ENCODE results near the gene XXYLT1. TPM values are rescaled to one million over a fixed set of nuclear protein-coding genes. Genes with fewer than 3 reads are reported as not detected.

XXYLT1 gene
- total RNA-seq, 1 donor from 2014 or later = 41.1 TPM

DNA sequence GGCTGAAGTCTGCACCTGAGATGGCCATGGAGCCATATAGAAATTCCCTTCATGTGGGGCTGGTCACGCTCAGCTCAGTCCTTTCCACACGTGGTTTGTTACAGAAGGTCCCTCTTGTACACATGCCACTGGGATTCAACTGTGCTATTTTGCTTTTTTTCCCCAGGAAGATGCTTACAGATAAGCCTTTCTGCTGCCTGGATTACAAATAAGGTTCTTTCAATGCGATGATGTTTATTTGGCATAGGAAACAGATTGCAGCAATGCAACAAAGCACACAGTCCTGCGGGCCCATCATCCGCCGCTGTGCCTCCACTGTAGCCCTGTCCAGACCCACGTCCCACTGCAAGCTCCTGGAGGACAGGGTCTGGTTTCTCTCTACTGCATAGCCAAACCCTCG lies 124.8 kb downstream of the XXYLT1 start:
- Mint-ChIP-seq H3K4me3 (no peak overlapping the region), H3K27ac (ENCODE audit: unreplicated experiment) (no peak overlapping the region), H3K9me3 (peaks cover 3% of the 10 kb centered on the region), H3K36me3 (ENCODE audit: low read depth) (peaks cover 15% of the 10 kb centered on the region), H3K27me3 (ENCODE audit: low read depth) (no peaks in the 10 kb centered on the region), H3K4me1 (peaks cover 24% of the 10 kb centered on the region)
- no peak for DNase-seq (ENCODE audit: low read depth, low spot score)
- TF ChIP-seq, protein P1, sequence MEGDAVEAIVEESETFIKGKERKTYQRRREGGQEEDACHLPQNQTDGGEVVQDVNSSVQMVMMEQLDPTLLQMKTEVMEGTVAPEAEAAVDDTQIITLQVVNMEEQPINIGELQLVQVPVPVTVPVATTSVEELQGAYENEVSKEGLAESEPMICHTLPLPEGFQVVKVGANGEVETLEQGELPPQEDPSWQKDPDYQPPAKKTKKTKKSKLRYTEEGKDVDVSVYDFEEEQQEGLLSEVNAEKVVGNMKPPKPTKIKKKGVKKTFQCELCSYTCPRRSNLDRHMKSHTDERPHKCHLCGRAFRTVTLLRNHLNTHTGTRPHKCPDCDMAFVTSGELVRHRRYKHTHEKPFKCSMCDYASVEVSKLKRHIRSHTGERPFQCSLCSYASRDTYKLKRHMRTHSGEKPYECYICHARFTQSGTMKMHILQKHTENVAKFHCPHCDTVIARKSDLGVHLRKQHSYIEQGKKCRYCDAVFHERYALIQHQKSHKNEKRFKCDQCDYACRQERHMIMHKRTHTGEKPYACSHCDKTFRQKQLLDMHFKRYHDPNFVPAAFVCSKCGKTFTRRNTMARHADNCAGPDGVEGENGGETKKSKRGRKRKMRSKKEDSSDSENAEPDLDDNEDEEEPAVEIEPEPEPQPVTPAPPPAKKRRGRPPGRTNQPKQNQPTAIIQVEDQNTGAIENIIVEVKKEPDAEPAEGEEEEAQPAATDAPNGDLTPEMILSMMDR (conservative IDR thresholded peaks at IDR 0.05) = no peak

DNA sequence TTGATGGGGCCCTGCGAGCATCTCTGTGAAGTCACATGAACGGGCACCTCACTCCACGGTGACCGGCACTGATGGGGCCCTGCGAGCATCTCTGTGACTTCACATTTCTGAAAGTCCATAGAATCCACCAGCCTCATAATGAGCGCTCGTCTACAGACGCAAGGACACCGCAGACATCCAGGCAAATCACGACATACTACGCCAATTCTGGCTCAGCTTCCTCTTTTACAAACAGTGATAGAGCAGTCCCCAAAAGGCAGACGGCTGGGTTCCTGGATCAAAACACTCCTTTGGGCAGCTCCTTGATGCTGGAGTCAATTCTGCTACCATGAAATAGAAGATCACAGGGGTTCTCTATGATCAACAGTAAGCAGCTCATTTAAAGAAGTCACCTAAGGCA lies 125.4 kb downstream of the XXYLT1 start:
- peaks cover 21% of the 10 kb centered on the region for H3K36me3 Mint-ChIP-seq (ENCODE audit: low read depth)
- no peaks in the 10 kb centered on the region for H3K27me3 Mint-ChIP-seq (ENCODE audit: low read depth)
- H3K9me3 Mint-ChIP-seq = peaks cover 7% of the 10 kb centered on the region
- TF ChIP-seq, protein P1 (conservative IDR thresholded peaks at IDR 0.05) = no peak
- H3K4me3 Mint-ChIP-seq = no peak overlapping the region
- DNase-seq (ENCODE audit: low read depth, low spot score) = no peak
- H3K4me1 Mint-ChIP-seq = peaks cover 18% of the 10 kb centered on the region
- H3K27ac Mint-ChIP-seq (ENCODE audit: unreplicated experiment) = no peak overlapping the region

DNA sequence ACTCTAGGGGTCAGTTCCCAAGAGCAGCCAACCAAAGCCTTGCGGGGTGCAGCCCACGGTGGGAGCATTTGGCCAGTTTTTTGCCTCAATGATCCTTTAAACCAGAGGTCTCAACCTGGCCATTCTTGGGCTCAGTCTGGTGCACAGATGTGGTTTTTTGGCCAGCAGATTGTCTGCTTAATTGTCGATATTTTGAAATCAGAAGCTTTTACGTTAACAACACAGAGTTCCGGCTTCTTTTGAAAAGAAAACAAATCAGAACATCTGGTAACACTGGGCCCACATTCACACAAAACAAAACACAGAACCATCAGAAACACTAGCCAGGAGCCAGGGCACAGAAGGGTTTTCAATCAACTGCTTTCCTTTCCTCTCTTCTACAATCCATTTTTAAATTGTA lies 127.7 kb downstream of the XXYLT1 start:
- TF ChIP-seq, protein P1 (conservative IDR thresholded peaks at IDR 0.05) = no peak
- no peaks in the 10 kb centered on the region for H3K27me3 Mint-ChIP-seq (ENCODE audit: low read depth)
- H3K9me3 Mint-ChIP-seq = peaks cover 9% of the 10 kb centered on the region

GRCh38 chr3:195142519-195142918 lies 128.4 kb downstream of the XXYLT1 start:
- DNase-seq (ENCODE audit: low read depth, low spot score) = no peak
- Mint-ChIP-seq H3K9me3 (peaks cover 9% of the 10 kb centered on the region), H3K27me3 (ENCODE audit: low read depth) (no peaks in the 10 kb centered on the region), H3K27ac (ENCODE audit: unreplicated experiment) (no peak overlapping the region), H3K4me1 (no peaks in the 10 kb centered on the region), H3K4me3 (no peak overlapping the region), H3K36me3 (ENCODE audit: low read depth) (peaks cover 26% of the 10 kb centered on the region)
- TF ChIP-seq, protein P1 (conservative IDR thresholded peaks at IDR 0.05) = no peak

More for the DNA sequence above, 127.7 kb downstream of the XXYLT1 start:
- H3K4me3 Mint-ChIP-seq = no peak overlapping the region
- DNase-seq (ENCODE audit: low read depth, low spot score) = no peak
- H3K27ac Mint-ChIP-seq (ENCODE audit: unreplicated experiment) = no peak overlapping the region
- peaks cover 26% of the 10 kb centered on the region for H3K36me3 Mint-ChIP-seq (ENCODE audit: low read depth)
- H3K4me1 Mint-ChIP-seq = peaks cover 2% of the 10 kb centered on the region

DNA sequence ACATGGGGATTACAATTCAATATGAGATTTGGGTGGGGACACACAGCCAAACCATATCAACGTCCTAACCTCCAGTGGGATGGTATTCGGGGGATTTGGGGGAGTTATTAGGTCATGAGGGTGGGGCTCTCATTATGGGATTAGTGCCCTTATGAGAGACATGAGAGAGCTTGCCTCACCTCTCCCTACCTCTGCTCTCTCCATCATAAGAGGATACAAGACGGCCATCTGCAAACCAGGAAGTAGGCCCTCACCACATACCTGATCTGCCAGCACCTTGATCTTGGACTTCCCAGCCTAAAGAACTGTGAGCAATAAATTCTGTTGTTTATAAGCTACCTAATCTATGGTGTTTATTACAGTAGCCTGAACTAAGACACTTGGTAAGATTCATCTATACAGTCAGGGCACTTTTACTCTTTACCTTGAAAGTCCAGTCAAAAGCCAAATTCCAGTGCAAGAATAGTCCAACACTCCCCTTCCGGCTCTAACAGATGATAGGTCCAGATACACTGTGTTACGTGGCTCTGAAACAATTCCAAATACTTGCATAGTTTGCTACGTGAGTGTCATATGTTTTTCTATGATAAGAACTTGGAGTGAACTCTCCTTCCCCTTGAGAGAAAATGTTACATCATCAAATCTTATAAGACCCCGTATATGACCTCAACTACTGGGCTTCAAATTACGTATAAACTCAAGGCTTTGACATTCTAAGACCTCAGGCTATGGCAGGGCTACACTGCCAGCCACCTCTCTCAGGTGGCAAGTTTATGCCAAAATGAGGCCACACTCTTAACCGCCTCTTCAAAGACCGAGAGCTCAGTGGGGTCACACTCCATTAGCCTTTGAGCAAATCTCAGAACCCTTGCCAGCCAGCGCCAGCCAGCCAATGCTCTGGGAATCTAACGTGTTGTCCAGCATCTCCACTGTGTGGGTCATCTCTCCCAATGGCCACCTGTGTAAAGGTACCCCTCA lies 129.9 kb downstream of the XXYLT1 start:
- Mint-ChIP-seq H3K4me1 (no peaks in the 10 kb centered on the region), H3K9me3 (peaks cover 9% of the 10 kb centered on the region), H3K36me3 (ENCODE audit: low read depth) (peaks cover 26% of the 10 kb centered on the region), H3K4me3 (no peak overlapping the region), H3K27ac (ENCODE audit: unreplicated experiment) (no peak overlapping the region), H3K27me3 (ENCODE audit: low read depth) (no peaks in the 10 kb centered on the region)
- TF ChIP-seq, protein P1 (conservative IDR thresholded peaks at IDR 0.05) = no peak
- DNase-seq (ENCODE audit: low read depth, low spot score) = no peak
